Esophagus squamous epithelium (tissue), 4 donors: ENCODE results near the gene SGSH.

ENCODE experiments used
- POLR2A ChIP-seq, 4 donors: fragments of 450-650 bp; IDR thresholded peaks; one replicate each; pipeline ENCODE4 v1.6.1; 2017; ENCODE audit warnings: antibody characterized with exemption in 4 of 4, mild to moderate bottlenecking in 4 of 4, moderate library complexity in 3 of 4
- TF ChIP-seq, protein P1 (sequence below), 6 experiments: fragments of 450-650 bp in 4 of 6; fragments of 200-600 bp in 2 of 6; sonication (generic) in 2 of 6; IDR thresholded peaks; one replicate each; pipeline ENCODE4 v1.5.1; 2016 to 2019; ENCODE audit warnings: antibody characterized with exemption in 6 of 6, mild to moderate bottlenecking in 4 of 6, moderate library complexity in 4 of 6

DNA sequence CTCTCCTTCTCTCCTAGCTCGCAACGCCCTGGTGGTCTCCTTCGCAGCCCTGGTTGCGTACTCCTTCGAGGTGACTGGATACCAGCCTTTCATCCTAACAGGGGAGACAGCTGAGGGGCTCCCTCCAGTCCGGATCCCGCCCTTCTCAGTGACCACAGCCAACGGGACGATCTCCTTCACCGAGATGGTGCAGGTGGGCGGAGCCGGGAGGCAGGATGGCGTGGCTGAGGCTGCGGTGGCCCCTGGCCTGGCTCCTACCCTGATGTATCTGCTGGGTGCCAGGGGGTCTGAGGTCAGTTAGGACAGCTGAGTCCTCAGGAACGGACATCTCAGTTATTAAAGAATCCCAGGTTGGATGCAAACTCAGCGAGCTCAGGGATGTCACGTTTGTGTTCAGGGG is 16.8 kb upstream of the SGSH start:
- TF ChIP-seq, protein P1, sequence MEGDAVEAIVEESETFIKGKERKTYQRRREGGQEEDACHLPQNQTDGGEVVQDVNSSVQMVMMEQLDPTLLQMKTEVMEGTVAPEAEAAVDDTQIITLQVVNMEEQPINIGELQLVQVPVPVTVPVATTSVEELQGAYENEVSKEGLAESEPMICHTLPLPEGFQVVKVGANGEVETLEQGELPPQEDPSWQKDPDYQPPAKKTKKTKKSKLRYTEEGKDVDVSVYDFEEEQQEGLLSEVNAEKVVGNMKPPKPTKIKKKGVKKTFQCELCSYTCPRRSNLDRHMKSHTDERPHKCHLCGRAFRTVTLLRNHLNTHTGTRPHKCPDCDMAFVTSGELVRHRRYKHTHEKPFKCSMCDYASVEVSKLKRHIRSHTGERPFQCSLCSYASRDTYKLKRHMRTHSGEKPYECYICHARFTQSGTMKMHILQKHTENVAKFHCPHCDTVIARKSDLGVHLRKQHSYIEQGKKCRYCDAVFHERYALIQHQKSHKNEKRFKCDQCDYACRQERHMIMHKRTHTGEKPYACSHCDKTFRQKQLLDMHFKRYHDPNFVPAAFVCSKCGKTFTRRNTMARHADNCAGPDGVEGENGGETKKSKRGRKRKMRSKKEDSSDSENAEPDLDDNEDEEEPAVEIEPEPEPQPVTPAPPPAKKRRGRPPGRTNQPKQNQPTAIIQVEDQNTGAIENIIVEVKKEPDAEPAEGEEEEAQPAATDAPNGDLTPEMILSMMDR (IDR thresholded peaks at IDR 0.05) = no peak
- no peak for TF ChIP-seq POLR2A (IDR thresholded peaks at IDR 0.05)
